SKM-1 (cell line): ENCODE results near the gene GADL1.

ENCODE experiments used
- DNase-seq: peaks from one replicate; lab custom pipeline; 2025; ENCODE audit not compliant: unreplicated experiment; lab: John Stamatoyannopoulos, UW

GADL1 gene

GRCh38 chr3:30680789-30681648 lies 213.4 kb downstream of the GADL1 start:
- no peak for DNase-seq

GRCh38 chr3:30679045-30679444 lies 215.4 kb downstream of the GADL1 start:
- no peak for DNase-seq

- DNase-seq = no peak
These were observed 217.1 kb downstream of the GADL1 start for GRCh38 chr3:30677347-30677685.

GRCh38 chr3:30676424-30677346 lies 217.8 kb downstream of the GADL1 start:
- DNase-seq = no peak
